HepG2 (cell line): ENCODE data around the gene ENAH. TPM values are rescaled to one million over a fixed set of nuclear protein-coding genes. Genes with fewer than 3 reads are reported as not detected.

ENCODE experiments used
- ARID3A ChIP-seq: IDR thresholded peaks from 2 replicates; pipeline ENCODE4 v1.6.1; 2012; ENCODE audit warnings: low read depth, low read length, improper control_type of control experiment
- ELF3 ChIP-seq: IDR thresholded peaks from 2 replicates; pipeline ENCODE4 v1.6.1; 2016; ENCODE audit warnings: missing genetic modification reagents, missing compliant biosample characterization
- FOSL2 ChIP-seq: sonication (generic); formaldehyde crosslinking; IDR thresholded peaks from 2 replicates; pipeline ENCODE4 v1.4.0; 2020; ENCODE audit warnings: missing genetic modification reagents
- FOXP4 ChIP-seq: sonication (generic); formaldehyde crosslinking; IDR thresholded peaks from 2 replicates; pipeline ENCODE4 v1.4.0; 2020; ENCODE audit warnings: missing genetic modification reagents
- HMG20A ChIP-seq: IDR thresholded peaks from 2 replicates; pipeline ENCODE4 v1.6.1; 2016; ENCODE audit warnings: borderline replicate concordance
- HMGXB3 ChIP-seq: sonication (generic); formaldehyde crosslinking; IDR thresholded peaks from 2 replicates; pipeline ENCODE4 v1.4.0; 2020; ENCODE audit warnings: missing genetic modification reagents, borderline replicate concordance
- HOXA5 ChIP-seq: sonication (generic); formaldehyde crosslinking; IDR thresholded peaks from 2 replicates; pipeline ENCODE4 v1.4.0; 2020; ENCODE audit warnings: missing genetic modification reagents
- MLX ChIP-seq: IDR thresholded peaks from 2 replicates; pipeline ENCODE4 v1.6.1; 2016
- NCOR1 ChIP-seq: fragments of 200-600 bp; sonication (generic); IDR thresholded peaks from 2 replicates; pipeline ENCODE4 v1.7.0; 2017; ENCODE audit warnings: antibody characterized with exemption, low read length, borderline replicate concordance
- NR2F1 ChIP-seq, 2 experiments: fragments of 450-650 bp in 1 of 2; formaldehyde crosslinking in 1 of 2; IDR thresholded peaks; 2 replicates each; pipeline versions ENCODE4 v1.5.0 to v1.6.1; 2016 to 2020; ENCODE audit warnings: mild to moderate bottlenecking in 1 of 2, missing compliant biosample characterization in 1 of 2, missing genetic modification reagents in 1 of 2, moderate library complexity in 1 of 2
- RXRA ChIP-seq: sonication (generic); formaldehyde crosslinking; IDR thresholded peaks from 2 replicates; pipeline ENCODE4 v1.5.1; 2020; ENCODE audit warnings: missing genetic modification reagents
- SIX4 ChIP-seq: sonication (generic); formaldehyde crosslinking; IDR thresholded peaks from 2 replicates; pipeline ENCODE4 v1.4.0; 2020; ENCODE audit warnings: missing genetic modification reagents
- SOX5 ChIP-seq: IDR thresholded peaks from 2 replicates; pipeline ENCODE4 v1.6.1; 2016; ENCODE audit warnings: borderline replicate concordance
- TBX2 ChIP-seq: sonication (generic); formaldehyde crosslinking; IDR thresholded peaks from 2 replicates; pipeline ENCODE4 v1.5.0; 2020; ENCODE audit warnings: missing genetic modification reagents, mild to moderate bottlenecking, borderline replicate concordance
- TCF7 ChIP-seq: sonication (generic); IDR thresholded peaks from 2 replicates; pipeline ENCODE4 v1.6.1; 2016; ENCODE audit warnings: antibody characterized with exemption, low read depth
- ZGPAT ChIP-seq: IDR thresholded peaks from 2 replicates; pipeline ENCODE4 v1.6.1; 2016; ENCODE audit warnings: mild to moderate bottlenecking
- ZNF44 ChIP-seq: sonication (generic); formaldehyde crosslinking; IDR thresholded peaks from 2 replicates; pipeline ENCODE4 v1.5.1; 2020; ENCODE audit warnings: mild to moderate bottlenecking, missing genetic modification reagents
- ZSCAN29 ChIP-seq: sonication (generic); formaldehyde crosslinking; conservative IDR thresholded peaks from 2 replicates; pipeline ENCODE4 v1.4.0; 2020; ENCODE audit warnings: mild to moderate bottlenecking, missing genetic modification reagents
- polyA plus RNA-seq, 8 experiments: library from polyadenylated mRNA; depleted of rRNA in 3 of 8; stranded (reverse) in 7 of 8; unstranded in 1 of 8; fragments of >200 nt; fragmentation: Illumina TruSeq in 4 of 8; extraction: Trizol in 4 of 8; gene quantifications; 2 replicates each; pipeline versions ENCODE4 v1.2.1 to v1.2.3, GENCODE V29; 2011 to 2016; ENCODE audit warnings: low read depth in 4 of 8, missing spikeins in 1 of 8, mixed read lengths in 1 of 8; ENCODE audit not compliant: insufficient read depth in 1 of 8
- total RNA-seq, 5 experiments: library from RNA; depleted of rRNA; stranded (reverse); fragments of >200 nt; fragmentation: Illumina TruSeq; extraction: Trizol; gene quantifications; 2 replicates each; pipeline ENCODE4 v1.2.3, GENCODE V29; 2016; ENCODE audit warnings: low read depth in 1 of 5

Gene ENAH
- total and polyA plus RNA-seq, 2 of the 13 experiments (the other 11 are each of a cell fraction or from before 2014, with no cell fraction given), result 22.1 to 58.3 TPM

GRCh38 chr1:225670806-225671733 is 18.1 kb upstream of the ENAH start (continued):
- TF ChIP-seq FOXP4 (peak; percentile 72), MLX (CRISPR knock-in tag) (peak; percentile 91), ARID3A (peak; percentile 69; the same call in 1 of the 2 replicates), RXRA (CRISPR knock-in tag) (peak; percentile 39; the same call in 1 of the 2 replicates), ZNF44 (CRISPR knock-in tag) (0 out of 2 replicates have a peak, but pooled peaks have one; percentile 11), HMGXB3 (CRISPR knock-in tag) (peak; percentile 33; the same call in 1 of the 2 replicates), NR2F1 (CRISPR knock-in tag; IDR thresholded peaks at IDR 0.05) (peak; percentile 81 to 88), FOSL2 (CRISPR knock-in tag) (peak; percentile 83), TBX2 (CRISPR knock-in tag) (peak; percentile 85; the same call in 1 of the 2 replicates), NCOR1 (peak; percentile 48; the same call in 1 of the 2 replicates), ZSCAN29 (CRISPR knock-in tag) (0 out of 2 replicates have a peak, but pooled peaks have one; percentile 38), ZGPAT (CRISPR knock-in tag) (peak; percentile 61; the same call in 1 of the 2 replicates), HOXA5 (CRISPR knock-in tag) (no peak), SOX5 (CRISPR knock-in tag) (peak; percentile 71; the same call in 1 of the 2 replicates), SIX4 (CRISPR knock-in tag) (0 out of 2 replicates have a peak, but pooled peaks have one; percentile 15), HMG20A (CRISPR knock-in tag) (peak; percentile 87), TCF7 (peak; percentile 75), ELF3 (CRISPR knock-in tag) (peak; percentile 79)
